B cell (primary cell): Measurements from ENCODE around the gene HMGXB3. TPM values are rescaled to one million over a fixed set of nuclear protein-coding genes. Genes with fewer than 3 reads are reported as not detected.

ENCODE experiments used
- ATAC-seq: fragments of 200-7000 bp; cut with Tn5 transposase; one replicate; pipeline ENCODE4 v1.10.0; 2021; ENCODE audit warnings: low read depth, mild to moderate bottlenecking, moderate number of reproducible peaks, moderate library complexity
- CTCF ChIA-PET: fragments of 350-600 bp; sonication (Branson Sonifier 250); formaldehyde crosslinking; loops from one replicate; lab custom pipeline; 2021; ENCODE audit warnings: antibody characterized with exemption, inconsistent platforms; lab: Charles Lee
- POLR2A ChIA-PET: fragments of 350-600 bp; sonication (Branson Sonifier 250); formaldehyde crosslinking; loops from one replicate; lab custom pipeline; 2021; ENCODE audit warnings: antibody characterized with exemption; lab: Charles Lee
- DNase-seq: peaks from one replicate; pipeline ENCODE4 v3.0.0; 2013
- H2AFZ ChIP-seq: 2 replicates; pipeline ENCODE4 v1.6.1; 2012; ENCODE audit warnings: mild to moderate bottlenecking, low read depth, low read length; ENCODE audit not compliant: insufficient read depth, poor library complexity, severe bottlenecking
- H3K27ac ChIP-seq, 2 donors: 1 replicate in 1 of 2; 2 replicates in 1 of 2; pipeline ENCODE4 v1.5.1; 2012 to 2013; ENCODE audit warnings: low read length in 2 of 2, mild to moderate bottlenecking in 2 of 2, moderate library complexity in 1 of 2
- H3K27me3 ChIP-seq, 4 experiments: fragments of 200-600 bp in 1 of 4; sonication (generic) in 1 of 4; replicated peaks in 1 of 4; 1 replicate in 2 of 4; 2 replicates in 2 of 4; pipeline versions ENCODE4 v1.6.1 to v1.7.0; 2013 to 2016; ENCODE audit warnings: low read length in 3 of 4, mild to moderate bottlenecking in 2 of 4, mixed read lengths in 1 of 4, moderate library complexity in 1 of 4; ENCODE audit not compliant: insufficient read depth in 4 of 4, control insufficient read depth in 3 of 4; ENCODE audit errors: control extremely low read depth in 1 of 4
- H3K36me3 ChIP-seq, 2 experiments: replicated peaks in 1 of 2; 1 replicate in 1 of 2; 2 replicates in 1 of 2; pipeline versions ENCODE4 v1.6.1 to v1.7.1; 2013; ENCODE audit warnings: low read length in 1 of 2; ENCODE audit not compliant: insufficient read depth in 2 of 2, control insufficient read depth in 1 of 2; ENCODE audit errors: control extremely low read depth in 1 of 2, extremely low read depth in 1 of 2
- H3K4me1 ChIP-seq, 2 donors: fragments of 200-600 bp in 1 of 2; sonication (generic) in 1 of 2; 1 replicate in 1 of 2; 2 replicates in 1 of 2; pipeline versions ENCODE4 v1.5.1 to v1.6.1; 2013 to 2017; ENCODE audit warnings: low read length in 2 of 2; ENCODE audit not compliant: control insufficient read depth in 2 of 2, insufficient read depth in 2 of 2
- H3K4me2 ChIP-seq: replicated peaks from 2 replicates; pipeline ENCODE3; 2012; ENCODE audit warnings: mild to moderate bottlenecking, low read depth, low read length; ENCODE audit not compliant: poor library complexity, severe bottlenecking
- H3K4me3 ChIP-seq, 5 experiments: fragments of 200-600 bp in 1 of 5; sonication (generic) in 1 of 5; 1 replicate in 3 of 5; 2 replicates in 2 of 5; pipeline versions ENCODE4 v1.5.1 to v1.7.0; 2011 to 2016; ENCODE audit warnings: low read length in 4 of 5, mild to moderate bottlenecking in 4 of 5, low read depth in 2 of 5, control low read depth in 1 of 5, moderate library complexity in 1 of 5; ENCODE audit not compliant: insufficient read depth in 1 of 5; ENCODE audit errors: control extremely low read depth in 1 of 5, extremely low read depth in 1 of 5
- H3K79me2 ChIP-seq: fragments of 200-600 bp; sonication (generic); one replicate; pipeline ENCODE4 v1.6.0; 2016; ENCODE audit warnings: low read length; ENCODE audit not compliant: control insufficient read depth, insufficient read depth
- H3K9ac ChIP-seq: fragments of 200-600 bp; sonication (generic); 2 replicates; pipeline ENCODE4 v1.6.1; 2017; ENCODE audit warnings: mild to moderate bottlenecking, low read length, moderate library complexity
- H3K9me3 ChIP-seq, 3 donors: one replicate each; pipeline versions ENCODE4 v1.6.1 to v1.7.1; 2013; ENCODE audit warnings: low read length in 2 of 3; ENCODE audit not compliant: control insufficient read depth in 2 of 3, insufficient read depth in 1 of 3; ENCODE audit errors: control extremely low read depth in 1 of 3
- H4K20me1 ChIP-seq: 2 replicates; pipeline ENCODE4 v1.6.0; 2012; ENCODE audit warnings: mild to moderate bottlenecking, low read length; ENCODE audit not compliant: insufficient read depth, control insufficient read depth, poor library complexity, severe bottlenecking
- H3K27ac Mint-ChIP-seq: one replicate; pipeline ENCODE4 v1.8.0; 2021; ENCODE audit warnings: mixed read lengths
- H3K27me3 Mint-ChIP-seq: one replicate; pipeline ENCODE4 v1.8.0; 2021; ENCODE audit warnings: mixed read lengths
- H3K4me1 Mint-ChIP-seq: one replicate; pipeline ENCODE4 v1.8.0; 2021; ENCODE audit warnings: mixed read lengths
- H3K4me3 Mint-ChIP-seq: one replicate; pipeline ENCODE4 v1.8.0; 2021; ENCODE audit warnings: mixed read lengths
- H3K9me3 Mint-ChIP-seq: one replicate; pipeline ENCODE4 v1.8.0; 2022; ENCODE audit warnings: mixed read lengths; ENCODE audit not compliant: insufficient read depth
- CTCF ChIP-seq: fragments of 200-600 bp; IDR thresholded peaks from one replicate; pipeline ENCODE4 v1.8.0; 2022; ENCODE audit warnings: antibody characterized with exemption, mild to moderate bottlenecking
- EZH2 ChIP-seq: IDR thresholded peaks from 2 replicates; pipeline ENCODE4 v1.6.1; 2012; ENCODE audit warnings: borderline replicate concordance, low read depth, mild to moderate bottlenecking, moderate library complexity, low read length; ENCODE audit not compliant: insufficient read depth, poor library complexity, severe bottlenecking
- WGBS: methylation state at CpG from one replicate; pipeline ENCODE4 v1.1.5; 2013; ENCODE audit warnings: missing lambda C conversion rate; ENCODE audit not compliant: insufficient coverage; 5-methylcytosine and 5-hydroxymethylcytosine counted together
- intact Hi-C: fragments of 100-400 bp; cut with micrococcal nuclease; formaldehyde crosslinking; loops from one replicate; pipeline ENCODE4 v1.10.0; 2022
- polyA plus RNA-seq: library from polyadenylated mRNA; depleted of rRNA; stranded (reverse); fragments of >200 nt; gene quantifications from 2 replicates; pipeline ENCODE4 v1.2.3, GENCODE V29; 2012
- total RNA-seq, 2 donors: library from RNA; stranded (reverse); fragments of 120-200 nt in 1 of 2; gene quantifications; 1 replicate in 1 of 2; 2 replicates in 1 of 2; pipeline versions ENCODE4 v1.2.3 to v1.2.4, GENCODE V29; 2013 to 2022

Gene HMGXB3
- total and polyA plus RNA-seq, 2 donors (not counting 1 experiment from before 2014, with no cell fraction given): 28.5 to 35.7 TPM

DNA sequence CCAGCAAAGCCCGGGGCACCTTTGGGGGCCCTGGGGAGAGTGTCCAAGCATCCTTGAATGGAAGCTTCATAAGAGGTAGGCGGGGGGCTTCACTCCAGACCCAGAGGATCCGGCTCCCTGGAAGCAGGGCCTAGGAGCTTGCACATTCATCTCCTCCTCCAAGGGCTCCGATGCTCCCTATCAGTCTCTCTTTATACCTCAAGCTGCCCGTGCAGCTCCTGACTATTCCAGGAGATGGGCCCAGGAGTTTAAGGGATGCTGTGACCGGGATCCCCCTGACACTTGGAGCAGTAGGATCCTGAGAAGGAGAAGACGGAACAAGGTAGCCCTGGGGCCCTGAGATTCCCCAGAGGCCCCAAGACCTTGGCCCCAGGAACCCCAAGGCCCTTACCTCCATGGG is 59.9 kb downstream of the HMGXB3 start:
- H3K4me1 Mint-ChIP-seq: no peaks in the 10 kb centered on the region
- Histone ChIP-seq H3K4me2 (no peak overlapping the region), H3K4me1 (no peaks in the 10 kb centered on the region), H4K20me1 (no peaks in the 10 kb centered on the region), H2AFZ (no peak overlapping the region), H3K9me3 (no peaks in the 10 kb centered on the region), H3K36me3 (peaks cover 0 to under 1% of the 10 kb centered on the region in 2 experiments), H3K27me3 (no peaks in the 10 kb centered on the region), H3K79me2 (no peaks in the 10 kb centered on the region), H3K9ac (no peak overlapping the region), H3K4me3 (no peak overlapping the region), H3K27ac (no peak overlapping the region)
- ChIA-PET CTCF (no interaction called here), POLR2A (no interaction called here)
- no peak overlapping the region for H3K4me3 Mint-ChIP-seq
- no peaks in the 10 kb centered on the region for H3K27me3 Mint-ChIP-seq
- intact Hi-C loops: no loop called here
- DNase-seq: no peak
- H3K9me3 Mint-ChIP-seq: no peaks in the 10 kb centered on the region
- 78% methylated on average over 4 of the region's 7 CpGs for WGBS
- no peak for ATAC-seq
- no peak for TF ChIP-seq EZH2
- no peak for TF ChIP-seq CTCF
- H3K27ac Mint-ChIP-seq: no peak overlapping the region

GRCh38 chr5:150061538-150061995 is 61.0 kb downstream of the HMGXB3 start:
- Histone ChIP-seq H3K27me3 (no peaks in the 10 kb centered on the region), H3K27ac (no peak overlapping the region), H4K20me1 (no peaks in the 10 kb centered on the region), H3K79me2 (no peaks in the 10 kb centered on the region), H3K9ac (no peak overlapping the region), H2AFZ (no peak overlapping the region), H3K4me1 (peaks cover 0 to 10% of the 10 kb centered on the region in 2 donors), H3K9me3 (no peaks in the 10 kb centered on the region), H3K36me3 (no peaks in the 10 kb centered on the region), H3K4me2 (no peak overlapping the region), H3K4me3 (no peak overlapping the region)
- Mint-ChIP-seq H3K4me3 (no peak overlapping the region), H3K9me3 (no peaks in the 10 kb centered on the region), H3K27ac (no peak overlapping the region), H3K27me3 (no peaks in the 10 kb centered on the region), H3K4me1 (peaks cover 6% of the 10 kb centered on the region)
- ChIA-PET POLR2A (no interaction called here), CTCF (no interaction called here)
- intact Hi-C loops: no loop called here
- TF ChIP-seq CTCF (no peak), EZH2 (no peak)
- DNase-seq (no peak), ATAC-seq (no peak)
- 93% methylated on average over 12 of the region's 12 CpGs for WGBS
